HG03432 (cell line): Measurements from ENCODE around the gene SMPD3.

Experiments
- ATAC-seq: cut with Tn5 transposase; IDR thresholded peaks from one replicate; pipeline ENCODE4 v1.9.1; 2021; ENCODE audit warnings: mild to moderate bottlenecking, moderate library complexity; ENCODE audit not compliant: unreplicated experiment

Gene SMPD3

DNA sequence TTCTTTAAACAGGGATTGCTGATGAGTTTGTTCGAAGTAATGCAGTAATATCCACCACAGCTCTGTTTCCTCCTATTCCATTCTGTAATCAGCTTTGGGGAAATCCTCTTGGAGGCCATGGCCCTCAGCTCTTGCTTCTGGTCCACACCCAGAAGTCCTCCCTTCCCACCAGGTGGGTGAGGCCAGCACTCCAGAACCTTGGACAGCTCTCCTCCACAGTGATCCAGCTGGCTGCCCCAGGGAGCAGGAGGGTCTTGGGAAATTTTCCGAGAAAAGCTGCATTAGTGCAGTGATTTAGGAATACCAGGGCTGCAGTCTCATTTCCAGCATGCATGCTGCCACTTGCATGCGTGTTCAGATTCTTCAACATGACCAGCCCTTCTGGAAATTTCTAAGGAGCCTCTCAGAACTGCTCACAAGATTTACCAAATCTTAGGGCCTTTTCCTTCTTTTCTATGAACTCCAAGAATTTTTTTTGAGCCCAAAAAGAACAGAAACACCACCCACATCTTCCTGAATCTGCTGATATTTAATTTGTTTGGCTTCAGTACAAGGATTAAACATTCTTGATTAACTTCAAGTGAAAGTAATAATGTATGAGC, 4.2 kb downstream of the SMPD3 start:
- ATAC-seq, result no peak

DNA sequence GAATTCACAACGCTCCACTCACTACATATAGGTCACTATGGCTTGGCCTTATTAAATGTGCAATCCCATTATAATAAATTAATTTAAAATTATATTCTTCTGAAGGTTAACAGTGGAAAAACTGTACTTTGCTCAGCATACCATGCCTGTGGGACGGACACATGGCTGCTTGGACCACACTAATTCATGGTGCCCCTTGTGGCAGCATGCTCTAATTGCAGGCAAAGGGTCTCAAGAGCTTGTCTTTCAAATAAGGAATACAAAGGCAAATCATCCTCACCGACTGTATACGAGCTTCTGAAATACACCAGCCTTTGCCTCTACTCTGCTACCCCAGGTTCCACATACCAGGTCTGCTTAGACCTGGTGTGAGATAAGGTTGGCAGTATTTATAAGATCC, 11.7 kb downstream of the SMPD3 start:
- no peak for ATAC-seq

DNA sequence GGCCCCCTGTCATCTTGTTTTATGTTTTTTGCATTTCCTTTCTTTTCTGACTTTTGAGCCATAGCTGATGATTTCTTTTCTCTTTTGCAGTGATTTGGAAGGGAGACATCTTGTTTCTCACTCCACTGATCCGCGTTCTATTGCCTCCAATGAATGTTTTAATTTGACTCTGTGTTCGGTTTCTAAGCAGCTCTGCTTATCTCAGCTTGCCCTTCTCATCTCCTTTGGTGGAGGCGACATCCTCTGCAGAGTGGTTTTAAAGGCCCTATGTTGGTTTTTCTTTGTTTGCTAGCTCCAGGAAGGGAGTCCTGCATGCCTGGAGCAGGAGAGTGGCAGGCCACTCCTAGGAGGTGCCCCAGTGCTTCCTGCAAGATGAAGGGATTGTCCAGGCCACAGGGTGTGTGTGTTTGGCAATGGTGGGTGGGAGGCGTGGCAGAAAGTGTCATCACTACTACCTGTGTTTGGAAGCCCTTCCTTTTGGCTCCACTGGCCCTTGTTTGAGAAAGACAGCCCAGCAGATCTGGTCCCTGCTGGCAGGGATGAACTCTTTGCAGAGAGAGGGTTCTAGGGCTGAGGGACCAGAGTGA, 13.6 kb downstream of the SMPD3 start:
- ATAC-seq, result no peak

DNA sequence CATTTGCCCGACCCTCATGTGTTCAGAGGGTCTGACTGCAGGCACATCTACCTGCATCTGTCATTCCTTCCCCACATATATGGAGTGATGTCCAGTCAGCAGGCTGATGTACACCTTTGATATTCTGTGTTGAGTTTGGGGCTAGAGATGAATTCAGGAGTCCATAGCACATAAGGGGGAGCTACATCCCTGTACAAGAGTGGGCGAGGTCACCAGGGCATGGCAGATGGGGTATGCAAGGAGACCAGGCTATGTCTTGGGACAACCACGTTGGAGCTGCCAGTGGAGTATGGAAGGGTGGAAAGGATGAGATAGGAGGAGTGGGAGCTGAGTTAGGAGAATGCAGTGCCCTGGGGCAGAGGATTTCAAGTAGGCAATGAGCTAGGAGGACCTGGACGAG, 15.0 kb downstream of the SMPD3 start:
- ATAC-seq, result no peak

DNA sequence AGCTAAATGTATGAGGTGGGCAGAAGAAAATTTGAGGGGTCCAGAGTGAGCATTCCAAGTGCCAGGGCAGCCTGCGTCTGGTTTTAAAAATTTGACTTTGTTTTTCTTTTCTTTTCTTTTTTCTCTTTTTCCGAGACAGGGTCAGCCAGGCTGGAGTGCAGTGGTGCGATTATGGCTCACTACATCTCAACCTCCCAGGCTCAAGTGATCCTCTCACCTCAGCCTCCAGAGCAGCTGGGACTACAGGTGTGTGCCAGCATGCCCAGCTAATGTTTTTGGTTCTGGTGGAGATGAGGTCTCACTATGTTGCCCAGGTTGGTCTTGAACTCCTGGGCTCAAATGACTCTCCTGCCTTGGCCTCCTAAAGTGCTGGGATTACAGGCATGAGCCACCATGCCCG, 15.6 kb downstream of the SMPD3 start:
- ATAC-seq, result no peak

DNA sequence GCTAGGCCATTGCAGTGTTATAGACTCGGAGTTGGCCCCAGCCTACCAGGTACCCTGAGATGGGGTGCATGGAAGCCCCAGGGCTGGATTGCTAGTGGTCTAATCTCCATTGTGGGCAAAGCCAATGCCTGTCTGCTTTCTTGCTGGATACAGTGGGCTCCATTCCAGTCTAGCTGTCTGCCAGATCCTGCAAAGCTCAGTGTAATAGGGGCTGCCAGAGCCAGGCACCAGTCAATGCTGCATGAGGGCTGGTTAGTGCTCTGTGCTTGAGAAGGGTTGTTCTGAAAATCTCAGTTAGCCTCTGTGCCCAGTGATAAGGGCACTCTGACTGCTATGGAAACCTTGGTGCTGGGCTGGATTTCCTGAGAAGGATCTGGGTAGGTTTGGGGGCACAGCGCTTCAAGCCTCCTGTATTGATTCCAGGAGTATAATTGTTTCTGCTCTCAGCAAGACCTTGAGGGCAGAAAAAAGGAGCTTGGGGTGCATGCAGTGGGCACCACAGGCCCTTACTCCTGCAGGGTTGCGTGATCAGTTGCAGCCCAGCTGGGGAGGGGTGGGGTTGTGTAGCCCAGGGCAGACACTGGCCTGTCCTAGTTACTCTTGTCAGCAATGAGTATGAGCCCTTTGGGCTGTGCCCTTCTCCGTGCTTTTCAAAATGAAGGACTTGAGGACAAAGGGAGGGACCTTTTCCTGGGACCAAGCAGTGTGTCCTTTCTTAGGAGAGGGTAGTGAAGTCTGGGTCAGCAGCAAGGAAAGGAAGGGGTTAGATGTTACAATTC, 19.0 kb downstream of the SMPD3 start:
- no peak for ATAC-seq

DNA sequence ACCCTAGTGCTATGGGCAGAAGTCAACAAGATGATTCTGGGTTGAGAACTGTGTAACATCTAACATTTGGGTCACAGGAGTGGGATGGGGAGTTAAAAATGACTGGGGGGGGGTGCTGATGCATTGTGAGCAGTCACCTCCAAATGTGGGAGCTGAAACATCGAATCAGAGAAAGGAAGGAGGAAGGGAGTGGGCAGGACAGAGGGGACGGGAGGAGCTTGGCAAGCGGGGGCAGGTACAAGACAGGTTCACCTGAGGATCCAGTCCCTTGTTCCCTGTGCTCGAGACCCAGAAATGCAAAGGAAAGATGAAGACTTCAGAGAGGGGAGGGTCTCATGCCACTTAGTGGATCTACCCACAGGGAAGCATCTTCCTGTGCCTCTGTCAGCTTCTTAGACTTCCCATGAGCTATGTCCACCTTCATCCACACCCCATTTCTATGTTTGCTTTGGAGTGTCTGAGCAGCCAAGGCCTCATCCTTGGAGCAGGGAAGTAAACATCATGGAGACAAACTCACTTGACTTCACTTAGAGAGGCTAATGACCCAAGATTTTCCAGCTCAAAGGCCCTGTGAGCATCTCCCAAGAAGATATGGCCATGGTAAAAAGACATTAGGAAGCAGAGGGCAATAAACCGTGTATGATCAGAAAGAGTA, 20.5 kb downstream of the SMPD3 start:
- no peak for ATAC-seq

DNA sequence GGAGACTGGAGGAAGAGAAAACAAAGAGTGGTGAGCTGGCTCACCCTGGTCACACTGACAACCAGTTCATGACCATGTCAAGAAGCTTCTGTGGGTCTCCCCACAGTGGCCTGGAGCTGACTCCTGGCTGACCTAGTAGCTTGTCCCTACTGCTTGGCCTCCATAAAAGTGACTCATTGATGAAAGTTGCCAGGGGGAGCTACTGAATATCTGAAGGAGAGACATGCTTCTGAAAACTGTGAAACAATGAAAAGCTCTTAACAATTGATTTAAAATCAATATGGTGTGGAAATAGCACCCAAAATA, 22.0 kb downstream of the SMPD3 start:
- no peak for ATAC-seq

DNA sequence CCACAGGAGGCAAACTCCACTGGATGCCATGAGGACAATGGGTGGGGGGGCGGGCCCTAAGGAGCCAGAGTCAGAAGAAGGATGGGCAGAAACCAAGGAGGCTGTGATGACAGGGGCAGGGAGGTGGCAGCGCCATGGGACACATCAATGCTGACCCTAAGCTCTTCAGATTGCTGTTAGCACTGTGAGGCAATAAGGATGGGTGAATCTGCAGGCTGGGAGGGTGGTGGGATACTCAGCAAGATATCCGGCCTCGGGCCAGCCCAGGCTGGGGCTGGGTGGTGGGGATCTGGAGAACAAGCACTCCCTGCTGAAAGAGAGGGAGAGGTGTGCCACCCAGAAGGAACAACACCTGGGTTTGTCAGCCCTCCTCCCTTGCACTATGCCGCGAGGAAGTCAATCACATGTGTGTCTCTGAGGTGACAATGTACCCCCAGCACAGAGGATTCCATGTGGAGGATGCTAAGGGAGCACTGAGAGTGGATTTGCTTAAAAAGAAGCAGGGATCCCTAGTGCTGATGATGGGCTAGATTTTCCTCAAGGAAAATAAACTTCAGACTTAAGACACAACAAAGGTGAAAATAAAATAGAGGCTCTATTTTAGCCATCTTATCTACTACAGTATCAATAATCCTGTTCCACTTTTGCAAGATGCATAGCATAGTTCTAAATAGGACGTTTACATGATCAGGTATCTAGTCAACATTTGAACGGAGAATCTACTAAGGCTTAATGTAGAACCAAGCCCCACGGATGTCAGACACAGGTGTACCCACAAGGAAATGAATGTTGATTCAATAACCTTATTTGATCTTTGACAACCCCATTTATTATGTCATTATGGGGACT, 22.6 kb downstream of the SMPD3 start:
- no peak for ATAC-seq

DNA sequence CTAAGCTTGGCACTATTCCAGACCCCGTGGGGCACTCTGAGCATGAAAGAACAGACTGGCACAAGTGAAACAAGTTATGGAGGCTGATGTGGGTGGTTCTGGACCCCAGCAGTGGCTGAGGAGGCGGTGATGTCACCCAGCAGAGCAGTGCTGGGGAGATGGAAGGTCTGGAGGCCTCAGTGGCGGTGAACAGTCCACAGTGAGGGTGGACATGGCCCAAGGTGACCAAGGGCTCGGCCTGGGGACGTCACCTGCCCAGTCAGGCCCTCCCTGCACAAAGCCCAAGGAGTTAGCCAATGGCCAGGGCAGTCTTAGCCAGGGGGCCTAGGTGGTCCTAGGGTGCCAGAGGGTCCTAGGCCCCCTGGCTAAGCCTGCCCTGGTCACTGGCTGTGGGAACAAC, 24.5 kb downstream of the SMPD3 start:
- no peak for ATAC-seq

DNA sequence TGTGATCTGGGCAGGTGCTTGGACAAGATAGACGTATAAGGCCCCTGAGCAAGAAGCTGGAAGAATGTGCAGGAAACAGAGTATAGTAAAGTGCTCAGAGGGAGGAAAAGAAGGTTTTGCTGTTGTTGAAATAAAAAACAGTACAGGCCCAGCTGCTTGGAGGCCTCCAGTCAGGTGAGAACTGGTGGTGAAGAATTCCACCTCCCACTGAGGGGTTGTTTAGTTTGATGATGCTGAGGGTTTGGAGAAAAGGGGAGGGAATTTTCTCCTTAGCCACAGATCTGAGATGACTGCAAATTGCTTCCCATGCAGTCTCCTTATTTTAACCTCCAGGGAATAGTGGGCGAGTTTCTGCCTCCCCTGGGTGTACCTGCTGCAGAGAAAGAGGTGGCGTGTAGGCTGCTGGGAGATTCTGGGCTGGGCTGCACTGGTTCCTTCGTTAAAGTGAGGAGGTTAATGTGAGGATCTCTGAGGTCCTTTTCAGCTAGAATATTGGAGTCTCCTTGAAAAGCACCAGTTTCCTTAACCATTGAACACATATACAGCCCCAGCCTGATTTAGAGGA, 25.8 kb downstream of the SMPD3 start:
- ATAC-seq, result no peak

DNA sequence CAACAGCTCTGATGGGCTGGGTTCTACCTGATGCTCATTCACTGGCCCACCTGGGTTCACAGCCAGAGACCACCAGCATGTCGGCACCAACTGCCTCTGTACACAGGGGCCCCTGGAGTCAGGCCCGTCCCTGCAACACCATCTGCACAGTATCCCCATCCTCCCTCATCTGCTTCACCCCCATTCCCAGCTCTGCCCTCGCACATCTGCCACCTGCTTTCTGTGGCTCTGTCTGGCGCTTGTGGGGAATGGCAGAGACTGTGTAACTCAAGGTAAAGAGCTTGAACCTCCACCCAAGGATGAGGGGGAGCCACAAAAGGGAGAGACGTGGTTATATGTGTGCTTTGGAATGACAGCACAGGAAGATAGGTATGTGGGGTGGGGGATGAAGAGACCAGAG, 27.2 kb downstream of the SMPD3 start:
- no peak for ATAC-seq

DNA sequence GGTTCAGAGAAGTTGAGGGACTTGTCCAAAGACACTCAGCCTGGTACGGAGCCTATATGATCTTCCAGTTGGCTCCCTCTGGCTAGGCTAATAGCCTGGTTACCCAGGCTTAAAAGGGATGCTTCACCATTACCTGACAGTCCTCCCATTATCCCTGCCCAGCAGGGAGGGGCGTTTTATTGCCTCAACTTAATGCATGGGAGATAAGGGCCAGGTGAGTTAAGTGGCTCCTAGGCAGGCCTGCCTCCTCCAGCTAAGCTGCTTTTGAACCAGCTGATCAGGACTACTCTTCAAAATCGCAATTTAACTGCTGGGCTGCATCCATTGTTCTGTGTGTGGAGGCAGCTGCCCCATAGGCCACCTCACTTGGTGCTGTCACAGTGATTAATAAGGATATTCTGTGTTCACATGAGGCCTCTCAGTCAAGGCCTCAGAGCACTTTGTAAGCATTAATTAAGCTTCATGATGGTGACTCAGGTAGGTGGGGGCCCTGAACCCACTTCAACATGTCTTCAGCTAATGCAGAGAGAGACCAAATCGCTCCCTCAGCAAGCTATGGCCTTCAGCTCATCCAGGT, 27.9 kb downstream of the SMPD3 start:
- ATAC-seq, result no peak

DNA sequence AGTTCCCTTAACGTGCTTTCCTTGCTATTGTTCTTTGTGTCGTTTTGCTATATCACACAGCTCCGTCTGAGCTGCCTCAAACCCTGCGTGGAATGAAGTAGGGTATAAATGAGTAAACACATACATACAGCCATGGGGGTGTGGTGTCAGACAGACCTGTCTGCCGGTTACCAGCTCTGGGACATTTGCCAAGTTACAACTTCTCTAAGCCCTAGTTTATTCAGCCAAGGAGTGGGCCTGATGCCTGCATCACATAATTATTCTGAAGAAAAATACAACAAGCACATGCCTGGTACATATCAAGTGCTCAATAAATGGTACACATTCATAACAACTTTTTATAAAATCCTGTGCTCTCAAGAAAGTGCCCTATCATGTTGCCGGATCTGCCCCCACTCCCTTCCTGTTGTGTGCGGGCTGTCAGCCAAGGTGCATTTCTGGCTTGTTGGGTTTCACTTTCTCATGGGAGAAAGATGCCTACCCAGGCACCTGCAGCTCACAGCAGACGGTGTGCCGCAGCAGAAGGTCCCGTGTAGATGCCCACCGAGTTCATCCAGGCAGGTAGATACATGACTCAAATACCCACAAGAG, 30.5 kb downstream of the SMPD3 start:
- peak; percentile 73 for ATAC-seq

DNA sequence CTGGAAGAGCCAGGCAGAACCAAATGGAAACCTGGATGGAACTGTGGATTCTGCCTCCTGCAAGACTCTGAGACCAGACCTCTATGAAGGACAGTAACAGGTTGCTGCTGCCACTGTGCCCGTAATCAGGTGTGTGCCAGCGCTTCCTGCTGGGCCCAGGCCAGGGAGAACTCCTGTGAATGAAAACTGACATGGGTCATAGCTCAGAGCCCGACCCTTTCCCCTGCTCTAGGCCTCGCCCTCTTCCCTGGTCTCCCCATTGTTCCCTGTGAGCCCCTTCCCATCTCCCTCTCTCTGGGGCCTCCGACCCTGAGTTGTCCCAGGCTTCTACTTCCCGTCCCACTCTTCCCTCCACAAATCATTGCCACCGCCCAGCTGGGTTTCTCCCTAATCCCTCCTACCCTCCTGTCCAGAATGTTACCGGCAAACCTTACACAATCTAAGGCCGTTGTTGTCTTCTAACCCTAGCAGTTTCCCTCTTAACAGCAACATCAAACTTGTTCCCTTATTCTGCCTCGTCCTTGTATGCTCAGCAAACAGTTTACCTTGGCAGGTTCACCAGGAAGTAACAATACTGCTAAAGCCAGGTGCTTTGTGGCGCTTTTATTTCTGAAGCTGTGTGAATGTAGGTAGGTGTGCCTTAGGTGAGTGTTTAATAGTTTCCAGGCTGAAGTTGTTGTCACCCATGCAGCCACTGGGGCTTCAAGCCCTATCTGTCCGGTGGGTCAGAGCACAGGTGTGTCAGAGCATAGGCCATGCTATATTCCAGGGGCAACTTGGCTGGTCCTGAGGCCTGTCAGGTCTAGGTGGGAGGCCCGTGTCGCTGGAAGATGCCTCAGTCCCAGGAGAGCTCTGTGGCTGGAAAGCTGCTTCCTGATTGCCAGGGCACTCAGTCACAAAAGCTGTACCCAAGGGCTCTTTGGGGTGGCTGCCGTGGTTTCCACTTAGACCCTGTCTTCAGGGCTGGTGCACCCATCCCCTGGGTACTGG, 32.0 kb downstream of the SMPD3 start:
- ATAC-seq, result no peak

DNA sequence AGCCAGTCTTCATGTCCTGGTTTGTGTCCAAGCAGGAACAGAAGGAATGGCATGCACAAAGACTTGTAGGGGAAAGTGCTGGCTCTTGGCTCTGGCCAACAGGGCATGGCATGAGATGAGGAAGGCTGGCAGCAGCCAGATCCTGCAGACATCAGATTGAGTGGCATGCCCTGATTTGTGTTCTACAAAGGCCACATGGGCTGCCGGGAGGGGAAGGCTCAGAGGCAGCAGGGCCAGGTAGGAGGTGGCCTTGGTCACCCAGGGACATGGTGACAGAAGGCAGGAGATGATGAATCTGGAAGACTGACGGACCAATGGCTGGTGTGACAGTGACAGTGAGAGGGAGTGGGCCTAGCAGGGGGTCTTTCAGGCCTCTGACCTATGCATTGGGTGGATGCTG, 33.7 kb downstream of the SMPD3 start:
- ATAC-seq, result no peak

DNA sequence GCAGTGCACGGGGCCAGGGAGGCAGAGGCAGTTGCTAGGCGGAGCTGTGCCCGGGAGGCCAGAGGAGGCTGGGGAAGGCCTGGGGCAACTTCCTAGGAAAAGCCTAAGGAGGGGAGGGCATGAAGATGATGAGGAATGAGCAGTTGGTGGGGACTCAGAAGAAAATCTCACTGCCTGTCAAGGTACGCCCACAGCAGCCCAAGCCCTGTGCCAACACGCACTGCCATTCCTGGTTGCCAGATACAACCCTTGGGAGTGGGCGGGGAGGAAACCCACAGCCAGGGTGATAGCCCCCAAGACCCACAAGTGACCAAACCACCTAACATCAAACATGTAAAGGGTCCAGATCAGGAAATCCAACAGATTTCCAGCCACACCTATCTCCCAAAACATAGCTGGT, 36.2 kb downstream of the SMPD3 start:
- ATAC-seq, result no peak

DNA sequence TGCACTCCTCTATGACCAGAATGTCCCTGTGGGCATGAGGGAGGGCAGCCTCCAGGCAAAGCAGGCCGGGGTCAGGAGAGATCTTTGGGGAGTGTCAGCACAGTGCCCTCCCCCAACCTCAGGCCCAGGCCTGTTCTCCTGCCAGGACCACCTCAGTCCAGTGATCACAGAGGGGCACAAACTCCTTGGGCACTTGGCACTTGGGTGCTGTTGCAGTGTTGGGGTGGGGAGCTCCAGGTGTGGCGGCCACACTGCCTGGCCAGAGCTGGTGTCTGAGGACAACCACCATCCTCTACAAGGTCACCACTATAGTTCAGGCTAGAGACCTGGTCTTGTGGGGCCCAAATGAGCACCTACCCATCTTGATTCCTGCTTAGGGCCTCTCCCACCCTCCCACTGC, 37.2 kb downstream of the SMPD3 start:
- no peak for ATAC-seq

DNA sequence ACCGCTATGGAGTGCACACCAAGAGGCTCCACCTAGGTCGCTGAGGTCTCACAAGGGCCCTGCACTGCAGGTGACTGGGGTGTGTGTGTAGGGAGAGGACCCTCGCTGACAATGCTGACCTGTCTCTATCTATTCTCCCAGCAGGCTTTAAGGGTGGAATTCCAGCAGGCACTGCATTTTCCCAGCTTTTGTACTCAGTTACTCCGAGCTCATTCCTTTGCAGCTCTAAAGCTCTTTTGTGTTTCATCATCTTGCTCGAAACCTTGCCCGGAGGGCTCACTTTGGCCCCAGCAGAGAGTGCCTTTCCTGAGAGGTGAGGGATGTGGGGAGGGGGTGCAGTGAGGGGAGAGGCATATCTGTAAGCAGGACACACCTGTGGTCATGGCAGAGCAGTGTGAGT, 39.3 kb downstream of the SMPD3 start:
- ATAC-seq, result no peak
